ENCODE data around the gene C2CD4D.

DNA sequence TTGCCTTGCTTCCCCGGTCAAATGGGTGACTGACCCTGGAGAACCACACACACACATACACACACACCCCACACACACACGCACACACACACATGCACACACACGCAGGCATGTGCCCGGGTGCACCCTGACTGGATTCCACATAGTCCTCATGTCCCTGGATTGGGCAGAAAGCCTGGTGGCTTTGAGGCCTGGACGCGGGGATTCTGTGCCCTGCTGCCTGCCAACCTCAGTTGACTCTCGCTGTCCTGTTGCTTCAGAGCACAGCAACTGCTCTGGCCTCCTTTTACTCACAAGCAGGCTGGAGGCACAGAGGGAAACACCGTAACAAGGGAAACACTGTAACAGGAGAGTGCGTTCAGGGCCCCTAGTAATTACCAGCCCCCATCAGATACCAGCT is 14.4 kb downstream of the C2CD4D start:
- TF ChIP-seq, protein P1, sequence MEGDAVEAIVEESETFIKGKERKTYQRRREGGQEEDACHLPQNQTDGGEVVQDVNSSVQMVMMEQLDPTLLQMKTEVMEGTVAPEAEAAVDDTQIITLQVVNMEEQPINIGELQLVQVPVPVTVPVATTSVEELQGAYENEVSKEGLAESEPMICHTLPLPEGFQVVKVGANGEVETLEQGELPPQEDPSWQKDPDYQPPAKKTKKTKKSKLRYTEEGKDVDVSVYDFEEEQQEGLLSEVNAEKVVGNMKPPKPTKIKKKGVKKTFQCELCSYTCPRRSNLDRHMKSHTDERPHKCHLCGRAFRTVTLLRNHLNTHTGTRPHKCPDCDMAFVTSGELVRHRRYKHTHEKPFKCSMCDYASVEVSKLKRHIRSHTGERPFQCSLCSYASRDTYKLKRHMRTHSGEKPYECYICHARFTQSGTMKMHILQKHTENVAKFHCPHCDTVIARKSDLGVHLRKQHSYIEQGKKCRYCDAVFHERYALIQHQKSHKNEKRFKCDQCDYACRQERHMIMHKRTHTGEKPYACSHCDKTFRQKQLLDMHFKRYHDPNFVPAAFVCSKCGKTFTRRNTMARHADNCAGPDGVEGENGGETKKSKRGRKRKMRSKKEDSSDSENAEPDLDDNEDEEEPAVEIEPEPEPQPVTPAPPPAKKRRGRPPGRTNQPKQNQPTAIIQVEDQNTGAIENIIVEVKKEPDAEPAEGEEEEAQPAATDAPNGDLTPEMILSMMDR (IDR thresholded peaks at IDR 0.05; ENCODE audit: insufficient read depth, low read length, poor library complexity, severe bottlenecking): no peak
- TF ChIP-seq EZH2phosphoT487 (conservative IDR thresholded peaks at IDR 0.05; ENCODE audit: low read length): no peak

Measured in SU-DHL-6 (cell line).